CD4-positive, alpha-beta T cell treated with Interleukin-1 beta for 1 hour (primary cell): ENCODE results near the gene STK24.

Source experiments
- DNase-seq, 2 donors: peaks; one replicate each; pipeline ENCODE4 v3.0.0-alpha.2; 2020 to 2022

STK24 gene

DNA sequence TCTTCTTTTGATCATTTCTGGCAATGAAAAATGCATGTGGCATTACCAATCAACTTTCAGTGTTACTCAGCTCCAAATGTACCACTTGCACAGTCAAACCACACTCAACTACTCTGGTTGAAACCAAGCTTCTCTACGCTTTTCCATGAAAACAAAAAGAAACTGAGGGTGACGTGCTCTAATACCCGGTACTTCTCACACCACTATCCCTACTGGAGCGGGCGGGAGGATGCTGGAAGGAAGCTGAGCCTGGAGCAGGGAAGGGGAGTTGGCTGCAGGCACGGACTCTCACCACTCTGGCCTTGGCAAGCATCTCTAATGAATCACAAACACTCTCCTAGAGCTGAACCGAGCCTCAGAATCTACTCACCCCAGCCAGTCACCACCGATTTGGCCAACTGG lies 48.2 kb downstream of the STK24 start:
- DNase-seq, result no peak

DNA sequence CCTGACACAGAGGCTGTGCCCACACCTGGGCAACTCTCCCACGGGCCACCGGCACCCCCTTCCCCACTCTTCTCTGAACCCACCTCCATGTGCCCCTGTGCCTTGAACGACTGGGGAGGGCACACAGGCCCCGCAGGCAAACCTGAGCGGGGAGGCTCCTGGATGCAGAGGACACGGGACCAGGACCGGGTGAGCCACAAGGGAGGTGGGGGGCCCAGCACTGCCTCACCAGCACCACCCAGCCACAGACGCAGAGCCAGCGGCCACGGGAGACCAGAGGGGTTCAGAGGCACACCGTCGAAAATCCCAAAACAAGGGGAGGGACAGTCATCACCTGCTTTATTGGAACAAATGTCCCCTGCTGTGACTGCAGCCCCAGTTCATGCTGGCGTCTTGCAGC lies 49.4 kb downstream of the STK24 start:
- DNase-seq, result no peak

- DNase-seq, result no peak
Measured at GRCh38 chr13:98526182-98526512, 50.8 kb downstream of the STK24 start.

- DNase-seq, result no peak
Measured at GRCh38 chr13:98525456-98526181, 51.3 kb downstream of the STK24 start.

GRCh38 chr13:98524793-98525192 lies 52.1 kb downstream of the STK24 start:
- no peak for DNase-seq

- no peak for DNase-seq
Measured at GRCh38 chr13:98524391-98524790, 52.5 kb downstream of the STK24 start.

- DNase-seq, result no peak
Measured at GRCh38 chr13:98523455-98524102, 53.3 kb downstream of the STK24 start.

DNA sequence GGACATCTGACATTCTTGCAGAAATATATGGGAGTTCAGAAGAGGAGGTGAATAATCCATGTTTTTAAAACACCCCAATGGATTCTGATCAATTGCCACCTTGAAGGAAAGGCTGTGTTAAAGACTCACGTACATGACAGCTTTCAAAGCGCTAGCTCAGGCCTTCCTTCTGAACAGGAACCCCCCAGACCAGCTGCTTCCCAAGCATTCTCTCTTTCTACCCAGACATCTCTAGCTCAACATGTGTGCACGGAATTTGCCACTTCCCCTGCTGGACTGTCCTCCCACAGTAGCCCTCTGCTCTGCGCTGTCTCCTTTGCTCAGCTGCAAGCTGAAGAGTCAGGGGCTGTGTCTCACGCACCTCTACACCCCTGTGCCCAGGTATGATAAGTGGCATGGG lies 54.5 kb downstream of the STK24 start:
- no peak for DNase-seq

GRCh38 chr13:98521461-98522247 lies 55.3 kb downstream of the STK24 start:
- DNase-seq, result no peak

DNA sequence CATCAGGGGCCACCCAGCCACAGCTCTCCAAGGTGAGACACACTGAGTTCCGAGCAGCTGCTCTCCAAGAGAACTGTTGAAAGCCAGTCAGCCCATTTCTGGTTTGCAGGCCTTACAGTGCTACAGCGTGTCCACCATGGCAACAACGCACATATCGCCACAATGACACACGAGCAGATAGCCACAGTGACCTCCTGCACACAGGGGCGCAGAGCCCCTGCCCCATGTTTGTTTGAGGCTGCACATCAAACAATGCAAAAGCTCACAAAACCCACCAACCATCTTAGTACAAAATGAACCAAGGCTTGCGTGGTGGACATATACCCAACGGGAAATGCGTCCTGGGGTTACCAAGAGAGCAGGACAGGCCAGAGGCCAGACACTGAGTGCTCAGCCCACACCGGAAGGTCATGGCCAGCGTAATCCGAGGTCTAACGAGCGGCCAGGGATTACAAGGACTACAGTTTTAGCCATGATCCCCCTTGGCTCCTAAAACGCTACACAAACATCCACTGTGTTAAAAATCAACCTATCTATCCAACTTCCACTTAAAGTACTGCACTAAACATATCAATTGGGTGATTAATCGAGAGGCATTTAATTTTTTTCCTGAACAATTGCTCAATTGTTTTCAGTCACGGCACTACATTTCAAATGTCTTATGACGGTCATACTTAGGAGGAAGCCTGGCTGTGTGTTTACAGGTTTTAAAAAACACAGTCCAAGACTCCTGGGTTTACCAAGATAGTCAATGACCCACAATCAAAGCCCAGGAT lies 56.0 kb downstream of the STK24 start:
- no peak for DNase-seq

GRCh38 chr13:98519976-98520375 lies 56.9 kb downstream of the STK24 start:
- no peak for DNase-seq

GRCh38 chr13:98517576-98518310 lies 59.2 kb downstream of the STK24 start:
- DNase-seq, result peak in 1 of 2 donors; percentile 69

- no peak for DNase-seq
Measured at GRCh38 chr13:98515818-98516465, 61.0 kb downstream of the STK24 start.

- DNase-seq, result no peak
Measured at GRCh38 chr13:98514288-98514687, 62.6 kb downstream of the STK24 start.

- no peak for DNase-seq
Measured at GRCh38 chr13:98513837-98514236, 63.1 kb downstream of the STK24 start.

- DNase-seq, result no peak
Measured at GRCh38 chr13:98512774-98513665, 63.9 kb downstream of the STK24 start.

DNA sequence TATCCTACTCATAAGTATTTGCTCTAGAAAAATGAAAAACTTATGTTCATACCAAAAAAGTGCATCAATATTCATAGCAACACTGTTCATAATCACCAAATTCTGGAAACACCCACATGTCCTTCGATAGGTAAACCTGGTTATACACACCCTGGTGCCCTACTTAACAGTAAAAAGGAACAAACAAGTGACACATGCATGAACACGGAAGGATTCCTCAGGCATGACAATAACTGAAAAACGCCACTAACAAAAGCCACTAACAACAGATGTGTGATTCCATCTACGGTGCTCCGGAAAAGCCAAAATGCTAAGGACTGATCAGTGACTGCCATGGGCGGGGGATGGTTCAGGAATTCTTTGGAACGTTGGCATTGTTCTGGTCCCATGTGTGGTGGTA lies 65.5 kb downstream of the STK24 start:
- peak in 1 of 2 donors; percentile 26 for DNase-seq

- no peak for DNase-seq
Measured at GRCh38 chr13:98510156-98510509, 66.8 kb downstream of the STK24 start.

GRCh38 chr13:98509271-98510155 lies 67.4 kb downstream of the STK24 start:
- DNase-seq, result peak; percentile 47 to 78

GRCh38 chr13:98508685-98509084 lies 68.2 kb downstream of the STK24 start:
- DNase-seq, result no peak
